ENCODE data around the gene PASK. TPM values are rescaled to one million over a fixed set of nuclear protein-coding genes. Genes with fewer than 3 reads are reported as not detected.

PASK gene
- total RNA-seq, 2 donors from 2014 or later: 0.98 to 1.1 TPM

DNA sequence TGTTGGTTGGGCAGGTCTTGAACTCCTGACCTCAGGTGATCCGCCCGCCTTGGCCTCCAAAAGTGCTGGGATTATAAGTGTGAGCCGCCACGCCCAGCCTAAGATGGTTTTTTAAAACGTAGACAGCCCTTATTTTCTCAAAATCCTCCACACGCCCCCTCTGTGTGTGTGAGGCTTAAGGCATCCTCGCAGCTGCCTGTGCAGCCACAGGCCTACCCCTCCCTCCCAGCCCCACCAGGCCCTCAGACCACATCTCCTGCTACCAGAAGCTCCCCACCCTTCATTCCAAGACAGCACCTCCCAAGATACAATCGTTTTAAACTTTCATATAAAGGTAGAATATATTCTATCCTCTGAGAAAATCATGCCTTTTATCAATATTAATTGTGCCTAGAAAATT is 44.0 kb upstream of the PASK start:
- DNase-seq (ENCODE audit: low spot score): no peak
- Histone ChIP-seq H3K4me3 (no peak overlapping the region), H3K9me3 (no peaks in the 10 kb centered on the region), H3K27me3 (no peaks in the 10 kb centered on the region), H3K36me3 (no peaks in the 10 kb centered on the region), H3K4me1 (no peaks in the 10 kb centered on the region), H3K27ac (no peak overlapping the region)
- no peak for TF ChIP-seq CTCF (IDR thresholded peaks at IDR 0.05)

DNA sequence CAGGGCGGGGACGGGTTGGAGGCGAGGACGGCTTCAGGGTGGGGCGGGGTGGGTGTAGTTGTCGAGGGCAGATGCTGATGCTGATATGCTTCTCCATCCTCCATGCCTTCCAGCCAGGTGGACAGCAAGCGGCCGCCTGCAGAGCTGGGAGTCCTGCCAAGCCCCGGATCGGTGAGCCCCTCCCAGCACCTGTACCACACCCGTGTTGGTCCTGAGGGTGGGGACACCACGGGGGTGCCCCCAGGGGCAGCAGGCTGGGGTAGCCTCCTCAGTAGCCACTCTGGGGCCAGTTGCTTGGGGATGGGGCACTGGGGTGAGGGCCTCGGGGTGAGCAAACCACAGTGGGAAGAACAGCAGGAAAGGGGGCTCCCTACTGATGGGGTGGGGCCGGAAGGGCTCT is 41.8 kb upstream of the PASK start:
- H3K27ac ChIP-seq: no peak overlapping the region
- no peaks in the 10 kb centered on the region for H3K27me3 ChIP-seq
- no peaks in the 10 kb centered on the region for H3K36me3 ChIP-seq
- no peaks in the 10 kb centered on the region for H3K4me1 ChIP-seq
- H3K4me3 ChIP-seq: no peak overlapping the region
- TF ChIP-seq CTCF (IDR thresholded peaks at IDR 0.05): no peak
- no peaks in the 10 kb centered on the region for H3K9me3 ChIP-seq
- no peak for DNase-seq (ENCODE audit: low spot score)

- Histone ChIP-seq H3K36me3 (no peaks in the 10 kb centered on the region), H3K4me1 (no peaks in the 10 kb centered on the region), H3K27me3 (no peaks in the 10 kb centered on the region), H3K9me3 (no peaks in the 10 kb centered on the region), H3K27ac (no peak overlapping the region), H3K4me3 (no peak overlapping the region)
- DNase-seq (ENCODE audit: low spot score): no peak
- no peak for TF ChIP-seq CTCF (IDR thresholded peaks at IDR 0.05)
These were observed 41.2 kb upstream of the PASK start for GRCh38 chr2:241190291-241190981.

DNA sequence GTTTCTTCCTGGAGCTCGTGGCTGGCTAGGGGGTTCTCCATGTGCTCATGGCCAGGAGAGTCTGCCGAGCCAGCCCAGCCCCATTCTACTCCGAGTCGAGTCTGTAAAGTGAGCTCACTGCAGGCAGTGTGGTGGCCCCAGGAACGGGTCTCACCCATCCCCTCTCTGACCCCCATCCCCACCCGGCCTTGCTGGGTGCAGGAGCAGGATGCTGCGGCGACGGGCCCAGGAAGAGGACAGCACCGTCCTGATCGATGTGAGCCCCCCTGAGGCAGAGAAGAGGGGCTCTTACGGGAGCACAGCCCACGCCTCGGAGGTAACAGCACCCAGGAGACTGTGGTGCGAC is 40.6 kb upstream of the PASK start:
- H3K4me3 ChIP-seq: no peak overlapping the region
- no peak for TF ChIP-seq CTCF (IDR thresholded peaks at IDR 0.05)
- no peaks in the 10 kb centered on the region for H3K27me3 ChIP-seq
- no peak for DNase-seq (ENCODE audit: low spot score)
- H3K4me1 ChIP-seq: no peaks in the 10 kb centered on the region
- no peaks in the 10 kb centered on the region for H3K36me3 ChIP-seq
- no peak overlapping the region for H3K27ac ChIP-seq
- no peaks in the 10 kb centered on the region for H3K9me3 ChIP-seq

GRCh38 chr2:241189093-241189855 is 40.0 kb upstream of the PASK start:
- no peak overlapping the region for H3K4me3 ChIP-seq
- no peaks in the 10 kb centered on the region for H3K27me3 ChIP-seq
- no peaks in the 10 kb centered on the region for H3K4me1 ChIP-seq
- H3K36me3 ChIP-seq: no peaks in the 10 kb centered on the region
- no peak for DNase-seq (ENCODE audit: low spot score)
- no peaks in the 10 kb centered on the region for H3K9me3 ChIP-seq
- TF ChIP-seq CTCF (IDR thresholded peaks at IDR 0.05): no peak
- H3K27ac ChIP-seq: no peak overlapping the region

Data from right atrium auricular region (tissue), 2 donors.